ENCODE measurements around the gene WDR82.

WDR82 gene

DNA sequence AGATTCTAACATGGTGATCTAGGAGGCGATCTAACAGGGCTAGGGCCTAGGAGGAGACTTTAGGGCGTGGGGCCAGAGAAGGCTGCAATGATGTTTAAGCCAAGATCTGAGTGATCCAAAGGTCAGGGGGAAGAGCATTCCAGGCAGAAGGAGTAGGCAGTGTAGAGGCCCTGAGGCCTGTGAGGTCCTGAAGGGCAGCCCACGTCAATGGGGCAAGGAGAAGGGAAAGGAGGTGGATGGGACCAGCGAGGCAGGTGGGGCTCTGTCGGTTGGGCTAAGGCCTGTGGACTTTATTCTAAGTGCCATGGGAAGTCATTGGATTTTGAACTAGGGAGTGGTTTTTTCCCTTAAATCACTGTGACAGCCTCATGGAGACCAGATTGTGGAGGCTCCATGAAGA, 27.5 kb upstream of the WDR82 start:
- no peak for DNase-seq

- DNase-seq, result no peak
These were observed 25.4 kb upstream of the WDR82 start for GRCh38 chr3:52303811-52304210.

- no peak for DNase-seq
These were observed 24.1 kb upstream of the WDR82 start for GRCh38 chr3:52302426-52303145.

DNA sequence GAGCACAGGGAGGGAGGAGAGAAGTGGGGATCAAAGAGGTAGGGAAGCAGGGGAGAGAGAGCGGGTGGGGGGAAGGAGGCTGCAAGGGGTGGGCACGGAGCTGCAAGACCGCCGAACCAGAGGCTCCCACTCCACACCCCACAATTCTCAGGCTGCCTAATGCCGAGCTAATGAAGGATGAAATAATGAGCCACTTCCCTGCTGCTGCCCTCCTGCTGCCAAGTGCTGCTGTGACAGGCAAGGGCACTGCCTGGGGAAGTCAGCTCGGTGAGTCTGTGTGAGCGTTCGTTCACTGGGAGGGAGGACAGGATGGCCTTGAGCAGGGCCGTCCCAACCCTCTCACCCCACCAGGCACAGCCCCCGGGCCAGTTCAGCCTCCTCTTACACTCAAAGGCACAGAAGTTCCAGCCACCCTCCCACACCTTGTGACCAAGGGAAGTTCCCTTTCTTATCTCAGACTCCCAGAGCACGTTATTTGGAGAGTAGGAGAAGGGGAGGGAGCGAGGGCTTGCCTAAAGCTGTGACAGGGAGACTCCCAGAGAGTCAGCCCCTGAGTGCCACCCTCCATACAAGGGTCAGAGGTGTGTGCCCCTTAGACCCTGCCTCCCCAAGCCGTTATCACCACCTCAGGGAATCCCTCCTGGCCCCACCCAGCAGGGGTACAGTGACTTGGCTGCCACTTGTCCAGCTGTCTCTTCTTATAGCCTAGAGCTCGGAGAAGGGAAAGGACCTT, 21.6 kb upstream of the WDR82 start:
- DNase-seq, result peak; percentile 4

- no peak for DNase-seq
These were observed 20.9 kb upstream of the WDR82 start for GRCh38 chr3:52299247-52299878.

DNA sequence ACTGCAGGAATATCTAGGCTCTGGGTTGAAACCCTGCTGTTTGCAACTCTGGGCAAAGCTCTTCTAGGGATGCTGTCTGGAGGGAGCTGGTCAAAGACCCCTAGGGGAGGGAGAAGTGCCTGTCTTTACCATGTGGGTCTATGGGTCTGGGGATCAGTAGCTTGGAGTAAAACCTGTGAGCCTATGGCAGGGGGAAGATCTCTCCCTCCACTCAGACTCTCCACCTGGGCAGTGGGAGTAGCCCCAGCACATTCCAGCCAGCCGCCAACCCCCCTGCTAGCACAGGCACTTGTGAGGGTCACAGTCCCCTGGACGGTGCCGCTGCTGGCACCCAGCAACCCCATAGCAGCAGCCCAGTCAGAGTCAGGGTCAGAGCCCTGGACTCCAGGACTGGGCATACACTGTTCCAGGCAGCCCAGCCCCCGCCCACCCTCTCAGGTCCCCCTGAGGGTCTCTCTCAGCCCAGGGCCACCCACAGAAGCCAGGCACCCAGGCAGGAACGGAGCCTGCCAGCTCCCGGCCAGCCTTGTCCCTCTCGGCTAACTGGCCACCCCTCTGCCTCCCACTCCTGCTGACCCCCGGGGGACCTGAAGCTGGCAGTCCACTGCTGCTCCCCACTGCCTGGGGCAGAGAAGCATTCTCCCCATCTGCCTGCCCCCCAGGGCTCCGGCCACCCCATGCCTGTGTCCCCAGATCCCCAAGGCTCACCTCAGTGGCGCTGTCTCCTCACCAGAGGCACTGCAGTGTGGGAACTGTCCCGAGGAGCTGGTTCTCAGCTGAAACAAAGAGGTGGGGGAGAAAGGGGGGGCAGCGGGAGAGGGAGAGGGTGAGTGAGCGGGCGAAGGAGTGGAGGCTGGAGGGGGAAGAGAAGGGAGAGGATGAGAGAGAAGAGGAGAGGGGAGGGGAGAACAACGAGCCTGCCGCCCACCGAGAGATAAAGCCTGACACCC, 20.0 kb upstream of the WDR82 start:
- no peak for DNase-seq

GRCh38 chr3:52297242-52298148, 19.0 kb upstream of the WDR82 start:
- no peak for DNase-seq

DNA sequence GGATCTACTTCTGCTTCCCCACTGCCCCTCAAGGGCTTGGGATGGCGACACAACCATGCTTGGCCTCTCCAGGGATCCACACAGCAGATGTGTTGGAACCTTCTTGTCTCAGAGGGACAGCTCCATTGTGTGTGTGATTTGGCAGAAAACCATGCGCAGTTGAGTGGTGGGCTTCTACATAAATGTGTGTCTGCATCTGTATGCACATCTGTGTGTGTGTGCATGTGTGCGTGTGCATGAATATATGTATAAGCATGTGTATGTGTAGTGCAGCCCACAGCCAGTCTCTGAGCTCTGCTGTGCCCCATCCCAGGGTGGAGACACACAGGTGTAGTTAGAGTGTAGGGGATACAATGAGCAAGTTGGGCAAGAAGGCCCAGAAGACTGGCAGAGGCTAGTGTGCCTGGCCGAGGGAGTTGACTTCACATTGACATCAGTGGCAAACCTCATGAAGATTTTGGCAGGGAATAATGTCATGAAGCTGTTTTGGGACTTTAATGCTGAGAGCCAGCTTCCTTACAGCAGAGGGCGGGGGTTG, 17.3 kb upstream of the WDR82 start:
- no peak for DNase-seq

DNA sequence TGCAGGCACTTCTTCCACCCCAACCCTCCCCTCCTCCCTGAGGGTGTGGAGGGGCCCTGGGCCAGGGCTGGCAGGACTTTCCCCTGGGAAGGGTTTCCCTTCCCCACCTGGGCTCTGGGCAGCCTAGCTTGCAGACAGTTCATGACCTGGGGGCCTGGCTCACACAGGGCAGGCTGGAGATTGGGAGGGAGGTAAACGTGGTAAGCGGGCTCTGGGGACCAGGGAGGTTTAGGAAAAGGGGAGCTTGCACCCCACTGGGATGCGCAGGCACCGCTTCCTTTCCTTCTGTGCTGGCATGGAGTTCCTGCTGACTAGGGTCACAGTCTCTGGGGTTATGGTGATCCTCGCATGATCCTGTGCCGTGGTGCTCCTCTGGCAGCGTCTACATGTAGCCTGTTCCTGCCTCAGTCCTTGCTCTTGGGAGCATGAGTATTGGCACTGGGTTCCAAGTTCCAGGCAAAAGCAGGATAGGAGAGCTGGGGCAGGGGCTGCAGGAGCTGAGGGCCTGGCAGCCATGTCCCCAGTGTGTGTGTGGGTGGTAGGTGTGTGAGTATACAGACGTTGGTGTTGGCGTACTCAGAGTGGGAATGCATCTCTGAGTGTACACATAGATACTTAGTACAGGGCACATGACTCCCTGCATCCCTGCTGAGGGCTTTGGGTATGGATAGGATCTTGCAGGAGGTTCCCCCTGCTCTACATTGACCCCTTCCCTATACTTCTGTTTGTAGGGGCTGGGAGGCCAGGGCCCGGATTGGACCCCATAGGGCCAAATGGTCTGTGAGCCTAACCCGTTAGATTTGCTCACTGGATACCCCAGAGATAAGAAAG, 16.1 kb upstream of the WDR82 start:
- DNase-seq, result no peak

GRCh38 chr3:52293491-52294319, 15.3 kb upstream of the WDR82 start:
- DNase-seq, result no peak

DNA sequence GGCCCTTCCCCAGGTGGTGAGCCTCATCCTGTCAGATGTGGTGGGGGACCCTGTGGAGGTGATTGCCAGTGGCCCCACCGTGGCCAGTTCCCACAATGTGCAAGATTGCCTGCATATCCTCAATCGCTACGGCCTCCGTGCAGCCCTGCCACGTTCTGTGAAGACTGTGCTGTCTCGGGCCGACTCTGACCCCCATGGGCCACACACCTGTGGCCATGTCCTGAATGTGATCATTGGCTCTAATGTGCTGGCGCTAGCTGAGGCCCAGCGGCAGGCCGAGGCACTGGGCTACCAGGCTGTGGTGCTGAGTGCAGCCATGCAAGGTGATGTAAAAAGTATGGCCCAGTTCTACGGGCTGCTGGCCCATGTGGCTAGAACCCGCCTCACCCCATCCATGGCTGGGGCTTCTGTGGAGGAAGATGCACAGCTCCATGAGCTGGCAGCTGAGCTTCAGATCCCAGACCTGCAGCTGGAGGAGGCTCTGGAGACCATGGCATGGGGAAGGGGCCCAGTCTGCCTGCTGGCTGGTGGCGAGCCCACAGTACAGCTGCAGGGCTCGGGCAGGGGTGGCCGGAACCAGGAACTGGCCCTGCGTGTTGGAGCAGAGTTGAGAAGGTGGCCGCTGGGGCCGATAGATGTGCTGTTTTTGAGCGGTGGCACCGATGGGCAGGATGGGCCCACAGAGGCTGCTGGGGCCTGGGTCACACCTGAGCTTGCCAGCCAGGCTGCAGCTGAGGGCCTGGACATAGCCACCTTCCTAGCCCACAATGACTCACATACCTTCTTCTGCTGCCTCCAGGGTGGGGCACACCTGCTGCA, 14.0 kb upstream of the WDR82 start:
- no peak for DNase-seq

GRCh38 chr3:52291508-52292181, 13.2 kb upstream of the WDR82 start:
- no peak for DNase-seq

DNA sequence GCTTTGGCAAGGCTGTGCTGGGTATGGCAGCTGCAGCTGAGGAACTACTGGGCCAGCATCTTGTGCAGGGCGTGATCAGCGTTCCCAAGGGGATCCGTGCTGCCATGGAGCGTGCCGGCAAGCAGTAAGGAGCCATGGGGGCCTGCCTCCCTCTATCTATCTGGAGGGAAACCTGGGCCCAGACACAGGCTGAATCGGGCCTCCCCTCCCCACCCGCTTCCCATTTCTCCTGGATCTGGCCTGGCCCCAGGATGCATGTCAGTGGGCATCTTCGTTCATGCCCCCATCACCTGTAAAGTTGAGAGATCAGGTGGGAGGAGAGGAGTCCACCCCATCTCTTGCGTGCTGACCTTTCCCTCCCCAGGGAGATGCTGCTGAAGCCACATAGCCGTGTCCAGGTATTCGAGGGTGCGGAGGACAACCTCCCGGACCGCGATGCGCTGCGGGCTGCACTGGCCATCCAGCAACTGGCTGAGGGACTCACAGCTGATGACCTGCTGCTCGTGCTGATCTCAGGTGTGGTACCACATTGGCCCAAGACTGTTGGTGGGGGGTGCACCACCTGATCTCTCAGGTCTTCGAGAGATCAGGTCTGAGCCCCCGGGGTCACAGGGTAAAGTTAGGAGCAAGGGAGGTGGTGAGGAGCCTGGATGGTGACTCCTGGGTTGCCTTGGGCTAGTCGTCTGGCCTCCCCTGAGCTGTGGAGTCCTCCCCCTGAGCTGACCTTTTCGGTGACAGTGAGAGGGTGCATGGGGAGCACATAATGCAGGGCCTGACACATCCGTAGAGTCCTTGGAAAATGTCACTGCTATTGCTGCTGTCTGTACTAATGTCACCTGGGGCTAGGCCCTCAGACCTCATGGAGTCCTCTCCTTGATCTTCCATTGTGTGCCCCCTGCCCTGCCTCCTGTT, 12.4 kb upstream of the WDR82 start:
- DNase-seq, result no peak

DNA sequence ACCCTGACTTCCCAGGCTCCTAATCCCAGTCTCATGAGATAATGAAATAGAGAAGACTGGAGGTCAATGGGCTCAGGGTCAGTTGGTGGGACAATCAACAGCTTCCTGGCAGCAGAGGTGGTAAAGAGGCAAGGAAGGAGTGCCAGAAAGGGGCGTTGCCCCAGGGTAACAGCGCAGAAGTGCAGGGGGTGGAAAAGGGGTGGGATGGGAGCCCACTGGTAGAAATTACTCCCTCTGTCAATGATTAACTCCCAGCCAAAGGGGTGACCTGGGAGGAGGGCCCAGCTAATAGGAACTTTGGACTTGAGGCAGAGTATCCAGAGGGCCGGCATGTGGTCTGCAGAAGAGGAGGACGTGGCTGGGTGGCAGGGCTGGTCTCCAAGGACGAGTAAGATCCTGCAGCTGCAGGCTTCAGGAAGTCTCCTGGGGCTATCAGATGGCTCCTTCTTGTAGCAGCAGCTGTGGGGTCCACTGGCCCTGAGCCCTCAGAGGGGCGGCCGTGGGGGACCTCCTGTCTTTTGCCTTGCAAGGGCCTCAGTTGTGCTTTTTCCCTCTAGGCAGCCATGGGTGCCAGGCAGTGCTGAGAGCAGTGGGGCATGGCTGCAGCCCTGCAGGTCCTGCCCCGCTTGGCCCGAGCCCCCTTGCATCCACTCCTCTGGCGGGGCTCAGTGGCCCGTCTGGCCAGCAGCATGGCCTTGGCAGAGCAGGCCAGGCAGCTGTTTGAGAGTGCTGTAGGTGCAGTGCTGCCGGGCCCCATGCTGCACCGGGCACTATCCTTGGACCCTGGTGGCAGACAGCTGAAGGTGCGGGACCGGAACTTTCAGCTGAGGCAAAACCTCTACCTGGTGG, 11.5 kb upstream of the WDR82 start:
- DNase-seq, result no peak

DNA sequence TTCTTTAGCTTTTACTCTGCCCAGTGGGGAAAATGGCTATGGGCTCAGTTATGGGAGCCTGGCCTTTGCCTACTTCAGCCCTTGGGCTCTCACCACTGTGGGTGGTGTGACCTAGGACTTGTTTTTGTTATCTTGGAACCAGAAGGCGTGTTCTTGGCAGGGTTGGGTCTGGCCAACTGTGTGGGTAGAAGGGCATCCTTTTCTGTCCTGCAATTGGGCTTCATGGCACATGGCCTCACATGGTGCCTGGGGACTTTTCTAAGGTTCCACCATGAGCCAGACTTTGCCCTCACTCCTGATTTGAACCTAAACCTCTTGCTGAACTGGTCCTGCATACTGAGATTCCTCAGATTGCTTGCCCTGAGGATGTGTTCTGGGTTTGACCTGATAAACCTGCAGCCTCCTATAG, 10.9 kb upstream of the WDR82 start:
- DNase-seq, result no peak

GRCh38 chr3:52288674-52289073, 10.2 kb upstream of the WDR82 start:
- DNase-seq, result no peak
